GM12874 (cell line): Measurements from ENCODE around the gene VPS13D.

ENCODE experiments used
- CTCF ChIP-seq: IDR thresholded peaks from 2 replicates; pipeline ENCODE4 v1.5.1; 2011; ENCODE audit warnings: low read depth, mild to moderate bottlenecking, control low read depth, low read length, moderate library complexity; ENCODE audit not compliant: insufficient read depth

The VPS13D gene

DNA sequence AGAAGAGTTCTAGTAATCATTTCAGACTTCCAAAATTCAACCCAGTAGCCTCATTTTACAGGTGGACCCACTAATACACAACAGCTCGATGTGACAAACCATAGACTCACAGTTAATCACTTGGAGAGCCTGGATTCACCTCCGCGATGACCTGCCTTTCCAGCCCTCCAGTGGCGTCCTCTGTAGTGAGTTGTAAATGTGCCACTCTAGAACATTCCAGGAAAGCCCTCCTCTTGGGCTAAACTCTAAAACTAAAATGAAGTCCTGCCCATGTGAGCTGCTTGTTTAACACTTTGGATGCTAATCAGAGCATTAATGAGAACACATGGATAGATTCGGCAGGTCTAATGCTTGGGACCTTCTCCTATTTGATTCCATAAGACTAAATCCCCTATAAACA lies 247.5 kb downstream of the VPS13D start:
- no peak for TF ChIP-seq CTCF

GRCh38 chr1:12477936-12478611 lies 248.2 kb downstream of the VPS13D start:
- no peak for TF ChIP-seq CTCF

DNA sequence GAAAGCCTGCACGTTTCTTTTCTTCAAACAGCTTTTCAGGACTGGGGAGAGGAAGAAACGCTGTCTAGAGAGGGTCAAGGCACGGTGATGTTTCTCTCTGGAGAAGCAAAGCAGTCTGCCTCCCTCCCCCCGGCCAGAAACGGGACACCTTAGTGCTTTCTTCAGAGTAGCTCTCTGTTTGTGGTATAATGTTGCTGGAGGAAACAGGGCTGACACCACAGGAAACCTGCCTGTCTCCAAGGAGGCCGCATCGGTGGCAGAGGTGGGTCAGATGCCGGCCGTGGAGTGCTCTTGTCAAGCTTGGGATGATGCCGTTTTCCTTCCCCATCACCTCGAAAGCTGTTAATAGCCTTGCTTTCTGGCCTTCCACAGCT lies 248.8 kb downstream of the VPS13D start:
- TF ChIP-seq CTCF: no peak

DNA sequence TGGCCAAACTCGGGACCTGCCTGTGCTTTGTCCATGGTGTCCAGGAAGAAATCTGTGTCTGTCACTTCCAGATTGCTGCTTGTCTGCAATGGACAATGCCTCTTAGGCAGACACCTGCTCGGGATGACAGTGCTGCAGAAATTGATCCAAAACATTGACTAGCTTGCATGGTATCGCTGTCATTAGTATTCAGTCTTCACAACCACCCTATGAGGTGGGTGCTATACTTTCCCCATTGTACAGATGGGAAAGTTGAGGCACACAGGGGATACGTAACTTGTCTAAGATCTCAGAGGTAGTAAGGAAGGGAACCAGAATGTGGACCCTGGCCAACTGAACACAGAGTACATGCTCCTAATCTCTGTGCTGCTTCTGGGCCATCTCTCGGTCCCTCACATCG lies 249.5 kb downstream of the VPS13D start:
- TF ChIP-seq CTCF: no peak

DNA sequence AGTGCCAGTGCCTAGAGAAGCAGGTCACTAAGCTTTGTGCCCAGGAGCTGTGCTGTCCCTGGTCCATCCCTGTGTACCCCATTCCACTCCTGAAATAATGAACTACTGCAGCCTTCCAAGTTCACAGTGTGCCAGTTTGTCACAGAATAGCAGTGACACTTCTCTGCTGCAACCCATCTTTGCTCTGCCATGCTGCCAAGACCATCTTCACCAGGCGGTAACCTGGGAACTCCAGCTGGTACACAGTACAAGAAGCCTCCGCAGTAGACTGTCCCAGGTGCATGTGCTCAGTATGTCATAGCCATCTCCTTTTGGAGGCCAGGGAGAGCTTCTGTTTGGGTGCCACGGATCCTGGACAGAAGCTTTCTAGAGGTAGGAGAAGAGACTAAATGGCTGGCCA lies 250.2 kb downstream of the VPS13D start:
- no peak for TF ChIP-seq CTCF

DNA sequence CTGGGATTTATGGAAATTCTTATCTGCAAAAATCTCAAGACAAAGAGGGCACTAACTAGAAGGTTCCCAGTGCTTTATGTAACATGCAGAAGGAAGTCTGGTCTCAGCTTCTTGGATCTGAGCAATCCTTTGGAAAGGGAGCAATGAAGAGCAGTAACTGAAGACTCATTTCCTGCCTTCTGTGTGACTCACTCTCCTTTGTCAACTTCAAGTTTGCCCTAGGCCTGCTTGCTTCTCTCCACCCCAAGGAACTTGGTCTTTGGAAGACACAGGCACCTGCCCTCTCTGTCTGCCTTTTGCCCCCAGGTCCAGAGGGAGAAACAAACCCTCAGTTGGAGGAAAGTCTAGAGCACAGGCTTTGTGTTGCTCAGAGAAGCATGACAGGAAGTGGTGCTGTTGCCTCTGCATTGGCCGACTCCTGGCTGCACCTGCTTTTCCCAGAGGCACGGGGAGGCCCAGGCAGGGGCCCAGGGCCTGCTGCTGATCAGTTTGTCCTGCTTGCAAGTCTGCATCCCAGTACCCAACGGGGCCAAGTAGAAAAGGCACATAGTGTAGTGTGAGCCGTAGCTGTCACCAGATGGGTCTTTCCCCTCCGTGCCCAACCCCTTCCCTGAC lies 251.0 kb downstream of the VPS13D start:
- no peak for TF ChIP-seq CTCF

- TF ChIP-seq CTCF: no peak
These were observed 252.1 kb downstream of the VPS13D start for GRCh38 chr1:12481928-12482327.

DNA sequence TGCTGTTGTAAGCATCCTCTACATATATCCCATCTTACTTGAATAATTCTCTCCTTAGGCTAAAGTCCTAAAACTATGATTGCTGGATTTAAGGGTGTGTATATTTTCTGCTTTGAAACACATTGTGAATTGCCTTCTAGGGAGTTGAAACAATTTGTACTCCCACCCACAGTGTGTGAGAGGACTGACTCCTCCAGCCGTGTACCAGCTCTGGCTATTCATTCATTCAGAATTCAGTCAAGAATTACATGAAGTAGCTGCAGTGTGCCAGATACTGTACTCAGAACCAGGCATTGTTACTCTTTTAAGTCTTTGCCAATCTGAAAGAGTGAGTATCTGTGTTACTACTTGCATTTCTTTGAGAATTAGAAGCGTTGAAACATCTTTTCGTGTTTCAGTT lies 253.2 kb downstream of the VPS13D start:
- no peak for TF ChIP-seq CTCF
